D721Med (cell line): ENCODE results near the gene FLOT1.
"Not testable (repeated sequence)": the region's sequence is repeated elsewhere in the genome, so short reads cannot be mapped to it uniquely, and the experiment has no call there.

Experiments used
- DNase-seq: peaks from one replicate; pipeline ENCODE4 v3.0.0; 2011; ENCODE audit warnings: low spot score; ENCODE audit not compliant: insufficient read length
- FAIRE-seq: peaks from 2 replicates; lab custom pipeline; 2011; peaks lifted over from hg19 to GRCh38; lab: Jason Lieb, UNC
- TF ChIP-seq, protein P1 (sequence below): IDR thresholded peaks from 2 replicates; pipeline ENCODE4 v1.5.1; 2012; ENCODE audit warnings: mild to moderate bottlenecking, control low read depth; ENCODE audit not compliant: insufficient read depth; ENCODE audit errors: missing control alignments

Gene FLOT1

DNA sequence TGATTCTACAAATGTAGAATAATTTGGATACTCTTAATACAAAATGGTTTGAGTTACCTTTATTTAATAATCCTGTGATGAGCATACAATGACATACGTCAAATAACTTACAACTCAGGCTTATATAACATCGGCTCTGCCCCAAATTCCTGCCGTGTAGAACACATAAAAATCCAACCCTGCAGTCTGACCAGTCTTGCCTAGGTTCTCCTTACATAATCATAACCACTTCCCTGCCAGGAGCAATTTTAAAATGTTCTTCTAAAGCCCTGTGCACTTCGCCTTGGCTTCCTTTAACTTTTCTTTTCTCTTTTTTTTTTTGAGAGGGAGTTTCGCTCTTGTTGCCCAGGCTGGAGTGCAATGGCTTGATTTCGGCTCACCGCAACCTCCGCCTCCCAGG lies 18.1 kb upstream of the FLOT1 start:
- TF ChIP-seq, protein P1, sequence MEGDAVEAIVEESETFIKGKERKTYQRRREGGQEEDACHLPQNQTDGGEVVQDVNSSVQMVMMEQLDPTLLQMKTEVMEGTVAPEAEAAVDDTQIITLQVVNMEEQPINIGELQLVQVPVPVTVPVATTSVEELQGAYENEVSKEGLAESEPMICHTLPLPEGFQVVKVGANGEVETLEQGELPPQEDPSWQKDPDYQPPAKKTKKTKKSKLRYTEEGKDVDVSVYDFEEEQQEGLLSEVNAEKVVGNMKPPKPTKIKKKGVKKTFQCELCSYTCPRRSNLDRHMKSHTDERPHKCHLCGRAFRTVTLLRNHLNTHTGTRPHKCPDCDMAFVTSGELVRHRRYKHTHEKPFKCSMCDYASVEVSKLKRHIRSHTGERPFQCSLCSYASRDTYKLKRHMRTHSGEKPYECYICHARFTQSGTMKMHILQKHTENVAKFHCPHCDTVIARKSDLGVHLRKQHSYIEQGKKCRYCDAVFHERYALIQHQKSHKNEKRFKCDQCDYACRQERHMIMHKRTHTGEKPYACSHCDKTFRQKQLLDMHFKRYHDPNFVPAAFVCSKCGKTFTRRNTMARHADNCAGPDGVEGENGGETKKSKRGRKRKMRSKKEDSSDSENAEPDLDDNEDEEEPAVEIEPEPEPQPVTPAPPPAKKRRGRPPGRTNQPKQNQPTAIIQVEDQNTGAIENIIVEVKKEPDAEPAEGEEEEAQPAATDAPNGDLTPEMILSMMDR = no peak
- DNase-seq = no peak
- no peak for FAIRE-seq

DNA sequence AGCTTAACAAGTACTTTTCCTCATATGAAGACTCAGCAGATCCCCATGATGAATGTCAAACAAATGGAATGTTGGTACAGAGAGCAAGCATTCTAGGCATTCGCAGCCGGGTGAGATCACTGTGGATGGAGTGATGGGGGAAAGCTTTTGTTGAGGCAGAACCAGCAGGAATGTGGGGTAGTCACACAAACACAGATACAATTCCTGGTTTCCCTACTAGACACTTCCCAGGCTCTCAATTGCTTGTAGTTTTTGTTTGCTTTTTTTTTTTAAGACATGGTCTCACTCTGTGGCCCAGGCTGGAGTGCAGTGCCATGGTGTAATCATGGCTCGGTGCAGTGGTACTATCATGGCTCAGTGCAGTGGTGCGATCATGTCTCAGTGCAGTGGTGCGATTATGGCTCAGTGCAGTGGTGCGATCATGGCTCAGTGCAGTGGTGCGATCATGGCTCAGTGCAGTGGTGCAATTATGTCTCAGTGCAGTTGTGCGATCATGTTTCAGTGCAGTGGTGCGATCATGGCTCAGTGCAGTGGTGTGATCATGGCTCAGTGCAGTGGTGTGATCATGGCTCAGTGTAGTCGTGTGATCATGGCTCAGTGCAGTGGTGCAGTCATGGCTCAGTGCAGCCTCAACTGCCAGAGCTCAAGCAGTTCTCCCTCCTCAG lies 17.2 kb upstream of the FLOT1 start:
- FAIRE-seq (no peak), DNase-seq (no peak)
- TF ChIP-seq, protein P1 = no peak

- TF ChIP-seq, protein P1 = no peak
- FAIRE-seq (no peak), DNase-seq (no peak)
Observed at GRCh38 chr6:30757261-30757904, 14.9 kb upstream of the FLOT1 start.

DNA sequence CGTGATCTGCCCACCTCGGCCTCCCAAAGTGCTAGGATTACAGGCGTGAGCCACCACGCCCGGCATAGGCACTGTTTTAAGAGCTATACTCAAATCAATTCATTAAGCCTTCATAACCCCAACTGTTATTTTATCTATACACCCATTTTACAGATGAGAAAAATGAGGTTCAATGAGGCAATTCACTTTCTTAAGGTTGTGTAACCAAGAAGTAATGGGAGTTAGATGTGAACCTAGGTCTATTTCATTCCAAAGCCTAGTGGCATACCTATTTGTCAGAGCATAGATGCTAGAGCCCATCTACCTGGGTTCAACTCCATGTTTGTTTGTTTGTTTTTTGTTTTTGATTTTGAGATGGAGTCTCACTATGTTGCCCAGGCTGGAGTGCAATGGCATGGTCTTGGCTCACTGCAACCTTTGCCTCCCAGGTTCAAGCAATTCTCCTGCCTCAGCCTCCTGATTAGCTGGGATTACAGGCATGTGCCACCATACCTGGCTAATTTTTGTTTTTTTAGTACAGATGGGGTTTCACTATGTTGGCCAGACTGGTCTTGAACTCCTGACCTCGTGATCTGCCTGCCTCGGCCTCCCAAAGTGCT lies 14.0 kb upstream of the FLOT1 start:
- not testable (repeated sequence) for DNase-seq, FAIRE-seq

DNA sequence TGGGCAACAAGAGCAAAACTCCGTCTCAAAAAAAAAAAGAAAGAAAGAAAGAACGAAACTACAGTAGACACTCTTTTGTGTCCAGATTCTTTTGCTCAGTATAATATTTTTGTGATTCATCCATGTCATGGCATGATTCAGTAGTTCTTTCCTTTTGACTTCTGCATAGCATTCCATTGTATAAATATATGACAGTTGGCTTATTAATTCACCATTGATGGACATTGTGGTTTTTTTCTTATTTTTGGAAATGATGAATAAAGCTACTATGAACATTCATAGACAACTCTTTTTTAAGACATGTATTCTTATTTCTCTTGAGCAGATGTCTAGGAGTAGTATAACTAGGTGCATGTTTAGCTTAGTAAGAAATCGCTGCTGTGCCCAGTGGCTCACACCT lies 12.1 kb upstream of the FLOT1 start:
- TF ChIP-seq, protein P1 = no peak
- no peak for FAIRE-seq
- DNase-seq = no peak

DNA sequence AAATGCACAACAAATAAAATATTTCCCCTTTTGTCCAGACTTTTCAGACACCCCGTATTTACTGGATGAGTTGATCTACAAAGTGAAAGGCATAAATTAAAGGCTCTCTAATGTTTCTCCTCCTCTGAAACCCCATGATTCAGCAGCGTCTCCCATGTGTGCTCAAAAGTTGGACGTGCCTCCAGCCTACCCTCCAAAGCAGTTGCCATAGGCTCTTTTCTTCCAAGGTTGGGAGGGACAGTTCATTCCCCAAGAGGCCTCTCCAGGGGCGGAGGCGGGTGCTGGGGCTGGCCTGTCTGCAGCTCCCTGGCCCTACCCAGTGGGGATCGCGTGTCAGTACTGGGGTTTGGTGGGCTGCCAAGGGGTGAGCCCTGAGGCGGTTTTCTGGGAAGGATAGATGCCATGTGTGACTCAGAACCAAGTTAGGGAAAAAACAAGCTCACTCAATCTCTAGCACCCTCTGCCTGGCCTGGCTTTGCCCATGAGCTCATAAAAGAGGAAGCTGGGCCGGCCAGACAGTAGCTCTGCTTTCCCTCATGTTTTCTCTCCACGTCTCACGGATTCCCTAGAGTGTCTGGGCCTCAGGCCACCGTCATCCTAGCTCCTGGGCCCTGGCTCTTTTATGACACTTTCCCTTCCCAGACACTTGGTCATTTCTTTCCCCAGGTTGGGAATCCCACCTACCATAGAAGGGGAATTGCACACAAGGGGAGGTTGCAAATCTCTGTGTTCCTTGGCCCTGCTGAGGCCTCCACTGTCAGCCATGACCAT lies 9.9 kb upstream of the FLOT1 start:
- FAIRE-seq (no peak), DNase-seq (no peak)
- TF ChIP-seq, protein P1 = no peak

GRCh38 chr6:30750379-30750668 lies 7.8 kb upstream of the FLOT1 start:
- TF ChIP-seq, protein P1 = no peak
- DNase-seq = no peak
- FAIRE-seq = no peak
